Pancreas (tissue), 10 donors: Measurements from ENCODE around the gene CYB561A3. TPM values are rescaled to one million over a fixed set of nuclear protein-coding genes. Genes with fewer than 3 reads are reported as not detected.

Source experiments
- ATAC-seq, 4 donors: fragments of 200-7000 bp; cut with Tn5 transposase; one replicate each; pipeline versions ENCODE4 v1.8.0 to v1.9.1; 2020; ENCODE audit warnings: mild to moderate bottlenecking in 4 of 4, moderate library complexity in 4 of 4
- DNase-seq, 6 donors: peaks; one replicate each; pipeline ENCODE4 v3.0.0-alpha.2; 2020
- FAIRE-seq: peaks from 2 replicates; lab custom pipeline; 2012; peaks lifted over from hg19 to GRCh38; lab: Jason Lieb, UNC
- H3K27ac ChIP-seq, 4 donors: fragments of 200-600 bp; sonication (generic); 1 replicate in 3 of 4; 2 replicates in 1 of 4; pipeline versions ENCODE4 v1.5.0 to v1.8.0; 2020
- H3K27me3 ChIP-seq, 4 donors: fragments of 200-600 bp; one replicate each; pipeline ENCODE4 v1.8.0; 2021
- H3K36me3 ChIP-seq, 3 donors: fragments of 200-600 bp; sonication (generic) in 1 of 3; one replicate each; pipeline versions ENCODE4 v1.5.0 to v1.8.0; 2020 to 2021
- H3K4me1 ChIP-seq, 3 donors: fragments of 200-600 bp; one replicate each; pipeline ENCODE4 v1.8.0; 2021
- H3K4me3 ChIP-seq, 4 donors: fragments of 200-600 bp; sonication (generic) in 2 of 4; one replicate each; pipeline versions ENCODE4 v1.5.0 to v1.8.0; 2020 to 2021
- H3K9me3 ChIP-seq, 4 donors: fragments of 200-600 bp; one replicate each; pipeline ENCODE4 v1.8.0; 2021
- CTCF ChIP-seq, 4 donors: fragments of 200-600 bp; sonication (generic) in 3 of 4; IDR thresholded peaks; one replicate each; pipeline versions ENCODE4 v1.5.0 to v1.8.0; 2021; ENCODE audit warnings: antibody characterized with exemption in 4 of 4
- WGBS, 2 donors: extraction: QIAGEN DNeasy Blood & Tissue Kit; methylation state at CpG; one replicate each; pipeline ENCODE4 v1.1.7; 2013; 5-methylcytosine and 5-hydroxymethylcytosine counted together
- intact Hi-C, 3 donors: fragments of 100-400 bp; cut with DNase I; formaldehyde crosslinking; loops; one replicate each; pipeline versions ENCODE4 v1.11.1 to v1.14.2; 2022
- polyA plus RNA-seq, 2 donors: library from polyadenylated mRNA; stranded (reverse); fragments of 200-250 nt; gene quantifications; one replicate each; pipeline ENCODE4 v1.2.3, GENCODE V29; 2013
- total RNA-seq, 6 donors: library from RNA; stranded (reverse); fragmentation: NEBNext Ultra II Directional in 4 of 6; extraction: Animal tissue kit (Norgen Biotek cat#: 25700) in 4 of 6; gene quantifications; one replicate each; pipeline versions ENCODE4 v1.2.1 to v1.2.4, GENCODE V29; 2021 to 2023
- donor health status: healthy with polysubstance abuse.
- donor health status: DM: no; HTN: no; CAD: no; lungs with moderate emphysema.
- donor health status: DM: no; HTN: no; CAD: no.
- donor health status: control.
- donor health status: control.
- donor health status: Bipolar disorder and iron deficiency.
- donor health status: DM: yes; HTN: yes; CAD: no.
- donor health status: DM: no; HTN: no; CAD: no.
- donor health status: DM: no; HTN: no; CAD: no.
- donor health status: DM: yes; HTN: yes; CAD: no.

CYB561A3 gene
- total and polyA plus RNA-seq, 8 donors = 14.8 to 26.2 (median 22.1) TPM

- intact Hi-C loops = no loop called here
- no peaks in the 10 kb centered on the region for H3K27me3 ChIP-seq
- no peak for DNase-seq
- H3K27ac ChIP-seq = no peak overlapping the region
- H3K4me1 ChIP-seq = peaks cover under 1 to 5% (median 1%) of the 10 kb centered on the region in 3 donors
- H3K4me3 ChIP-seq = no peak overlapping the region
- H3K36me3 ChIP-seq = peaks cover 0 to 7% (median 0%) of the 10 kb centered on the region in 3 donors
- no peak for ATAC-seq
- H3K9me3 ChIP-seq = no peaks in the 10 kb centered on the region
- WGBS, 2 donors = 94 to 98% methylated on average over 2 of the region's 2 CpGs
- no peak for TF ChIP-seq CTCF (IDR thresholded peaks at IDR 0.05)
- FAIRE-seq = no peak
Measured at GRCh38 chr11:61340979-61341378, 20.7 kb downstream of the CYB561A3 start.

GRCh38 chr11:61339490-61339878 is 22.2 kb downstream of the CYB561A3 start:
- no peak for ATAC-seq

GRCh38 chr11:61338783-61339489 is 22.7 kb downstream of the CYB561A3 start:
- H3K9me3 ChIP-seq = no peaks in the 10 kb centered on the region
- no peak overlapping the region for H3K4me3 ChIP-seq
- H3K27me3 ChIP-seq = no peaks in the 10 kb centered on the region
- intact Hi-C loops = loop anchor here in 2 of 3 donors (5.0 kb wide), 2 partner anchors 43 to 48 kb away; no protein-coding TSS in a partner anchor
- WGBS, 2 donors = 88 to 89% methylated on average over 26 of the region's 26 CpGs
- ATAC-seq = no peak
- H3K4me1 ChIP-seq = peaks cover 12 to 22% (median 18%) of the 10 kb centered on the region in 3 donors
- peak in 1 of 6 donors; percentile 71 for DNase-seq
- peaks cover 0 to 7% (median 0%) of the 10 kb centered on the region in 3 donors for H3K36me3 ChIP-seq
- no peak for FAIRE-seq
- no peak overlapping the region for H3K27ac ChIP-seq
- no peak for TF ChIP-seq CTCF (IDR thresholded peaks at IDR 0.05)

More at GRCh38 chr11:61339490-61339878, 22.2 kb downstream of the CYB561A3 start:
- Histone ChIP-seq H3K9me3 (no peaks in the 10 kb centered on the region), H3K27ac (no peak overlapping the region), H3K4me3 (no peak overlapping the region), H3K27me3 (no peaks in the 10 kb centered on the region), H3K36me3 (peaks cover 0 to 7% (median 0%) of the 10 kb centered on the region in 3 donors), H3K4me1 (peaks cover 11 to 19% (median 14%) of the 10 kb centered on the region in 3 donors)
- intact Hi-C loops = loop anchor here in 2 of 3 donors (5.0 kb wide), 2 partner anchors 43 to 48 kb away; no protein-coding TSS in a partner anchor
- no peak for FAIRE-seq
- peak in 1 of 6 donors; percentile 23 for DNase-seq
- 83 to 94% methylated on average over 4 of the region's 4 CpGs for WGBS, 2 donors
- TF ChIP-seq CTCF (IDR thresholded peaks at IDR 0.05) = no peak

- Histone ChIP-seq H3K4me1 (peaks cover 17 to 25% (median 18%) of the 10 kb centered on the region in 3 donors), H3K27ac (no peak overlapping the region), H3K4me3 (no peak overlapping the region), H3K36me3 (no peaks in the 10 kb centered on the region), H3K27me3 (no peaks in the 10 kb centered on the region), H3K9me3 (no peaks in the 10 kb centered on the region)
- TF ChIP-seq CTCF (IDR thresholded peaks at IDR 0.05) = no peak
- no peak for ATAC-seq
- no peak for FAIRE-seq
- DNase-seq = no peak
- intact Hi-C loops = loop anchor here in 2 of 3 donors (5.0 kb wide), 2 partner anchors 44 to 49 kb away; no protein-coding TSS in a partner anchor
- 84 to 86% methylated on average over 15 of the region's 15 CpGs for WGBS, 2 donors
Measured at GRCh38 chr11:61337706-61338470, 23.8 kb downstream of the CYB561A3 start.
